ENCODE results near the gene KCNAB2. TPM values are rescaled to one million over a fixed set of nuclear protein-coding genes. Genes with fewer than 3 reads are reported as not detected.

Gene KCNAB2
- total and polyA plus RNA-seq, 2 experiments from 2014 or later = 3.1 to 3.5 TPM

- Histone ChIP-seq H3K9me3 (ENCODE audit: low read depth) (no peaks in the 10 kb centered on the region), H3K4me2 (no peak overlapping the region), H3K79me2 (no peaks in the 10 kb centered on the region), H3K27ac (no peak overlapping the region), H3K4me3 (no peak overlapping the region), H2AFZ (no peak overlapping the region), H3K36me3 (replicated peaks; ENCODE audit: insufficient read depth, low read depth) (no peaks in the 10 kb centered on the region), H3K4me1 (ENCODE audit: insufficient read depth) (no peaks in the 10 kb centered on the region), H3K9me2 (replicated peaks; ENCODE audit: insufficient read depth) (no peaks in the 10 kb centered on the region), H3K27me3 (no peaks in the 10 kb centered on the region), H4K20me1 (ENCODE audit: insufficient read depth, poor library complexity, severe bottlenecking) (no peaks in the 10 kb centered on the region)
- TF ChIP-seq CTCF (IDR thresholded peaks at IDR 0.05; ENCODE audit: poor library complexity) (no peak), EZH2phosphoT487 (IDR thresholded peaks at IDR 0.05; ENCODE audit: low read depth, severe bottlenecking, unreplicated experiment) (no peak), EZH2 (IDR thresholded peaks at IDR 0.05; ENCODE audit: borderline replicate concordance) (no peak)
- 72% methylated on average over 25 of the region's 25 CpGs for WGBS (ENCODE audit: low lambda C conversion rate, missing lambda C conversion rate)
- no peak for DNase-seq (ENCODE audit: low spot score)
Observed at GRCh38 chr1:6101826-6102531, 56.3 kb downstream of the KCNAB2 start.

GRCh38 chr1:6102532-6102845, 56.8 kb downstream of the KCNAB2 start:
- Histone ChIP-seq H2AFZ (no peak overlapping the region), H3K4me3 (no peak overlapping the region), H3K4me1 (ENCODE audit: insufficient read depth) (no peaks in the 10 kb centered on the region), H3K27me3 (no peaks in the 10 kb centered on the region), H3K27ac (no peak overlapping the region), H3K4me2 (no peak overlapping the region), H4K20me1 (ENCODE audit: insufficient read depth, poor library complexity, severe bottlenecking) (no peaks in the 10 kb centered on the region), H3K9me3 (ENCODE audit: low read depth) (no peaks in the 10 kb centered on the region), H3K79me2 (no peaks in the 10 kb centered on the region), H3K36me3 (replicated peaks; ENCODE audit: insufficient read depth, low read depth) (no peaks in the 10 kb centered on the region), H3K9me2 (replicated peaks; ENCODE audit: insufficient read depth) (no peaks in the 10 kb centered on the region)
- WGBS (ENCODE audit: low lambda C conversion rate, missing lambda C conversion rate) = 89% methylated on average over 9 of the region's 9 CpGs
- no peak for DNase-seq (ENCODE audit: low spot score)
- TF ChIP-seq EZH2 (IDR thresholded peaks at IDR 0.05; ENCODE audit: borderline replicate concordance) (no peak), CTCF (IDR thresholded peaks at IDR 0.05; ENCODE audit: poor library complexity) (no peak), EZH2phosphoT487 (IDR thresholded peaks at IDR 0.05; ENCODE audit: low read depth, severe bottlenecking, unreplicated experiment) (no peak)

- H3K27me3 ChIP-seq = no peaks in the 10 kb centered on the region
- 88% methylated on average over 22 of the region's 22 CpGs for WGBS (ENCODE audit: low lambda C conversion rate, missing lambda C conversion rate)
Observed at GRCh38 chr1:6103111-6103853, 57.6 kb downstream of the KCNAB2 start.

More at GRCh38 chr1:6103111-6103853, 57.6 kb downstream of the KCNAB2 start:
- H2AFZ ChIP-seq = no peak overlapping the region
- no peaks in the 10 kb centered on the region for H3K79me2 ChIP-seq
- H3K4me3 ChIP-seq = no peak overlapping the region
- no peaks in the 10 kb centered on the region for H3K9me3 ChIP-seq (ENCODE audit: low read depth)
- H3K36me3 ChIP-seq (replicated peaks; ENCODE audit: insufficient read depth, low read depth) = no peaks in the 10 kb centered on the region
- no peaks in the 10 kb centered on the region for H3K4me1 ChIP-seq (ENCODE audit: insufficient read depth)
- H4K20me1 ChIP-seq (ENCODE audit: insufficient read depth, poor library complexity, severe bottlenecking) = no peaks in the 10 kb centered on the region
- DNase-seq (ENCODE audit: low spot score) = no peak
- no peak overlapping the region for H3K27ac ChIP-seq
- no peak overlapping the region for H3K4me2 ChIP-seq
- TF ChIP-seq EZH2 (IDR thresholded peaks at IDR 0.05; ENCODE audit: borderline replicate concordance) (no peak), EZH2phosphoT487 (IDR thresholded peaks at IDR 0.05; ENCODE audit: low read depth, severe bottlenecking, unreplicated experiment) (no peak), CTCF (IDR thresholded peaks at IDR 0.05; ENCODE audit: poor library complexity) (no peak)
- no peaks in the 10 kb centered on the region for H3K9me2 ChIP-seq (replicated peaks; ENCODE audit: insufficient read depth)

Measured in hepatocyte (in vitro differentiated cells).